ENCODE data around the gene DISP2. TPM values are rescaled to one million over a fixed set of nuclear protein-coding genes. Genes with fewer than 3 reads are reported as not detected.

DISP2 gene
- total and polyA plus RNA-seq, 2 experiments from 2014 or later: 1.3 to 2.2 TPM

- H3K27ac Mint-ChIP-seq: no peak overlapping the region
- no peak overlapping the region for H3K4me2 ChIP-seq
- peaks cover 15% of the 10 kb centered on the region for H3K27me3 Mint-ChIP-seq (ENCODE audit: insufficient read depth, low read depth, poor library complexity)
- peaks cover 17% of the 10 kb centered on the region; the same call in 1 of the 2 replicates for H3F3A ChIP-seq (replicated peaks; ENCODE audit: low read depth)
- no peak overlapping the region for H2AFZ ChIP-seq
- H3K4me3 Mint-ChIP-seq: no peak overlapping the region
- peaks cover 61% of the 10 kb centered on the region for H3K4me1 Mint-ChIP-seq
- H4K20me1 ChIP-seq (replicated peaks; ENCODE audit: insufficient read depth): peaks cover 10% of the 10 kb centered on the region
- DNase-seq (ENCODE audit: low spot score) (no peak), ATAC-seq (no peak)
- TF ChIP-seq CREB1 (CRISPR knock-in tag; IDR thresholded peaks at IDR 0.05; ENCODE audit: low read depth) (no peak), REST (IDR thresholded peaks at IDR 0.05; ENCODE audit: unreplicated experiment) (no peak), POLR2AphosphoS5 (IDR thresholded peaks at IDR 0.05; ENCODE audit: low read depth) (no peak), EZH2 (IDR thresholded peaks at IDR 0.05; ENCODE audit: low read depth, unreplicated experiment) (no peak), ZNF114 (CRISPR knock-in tag; IDR thresholded peaks at IDR 0.05) (no peak), ZNF331 (CRISPR knock-in tag; IDR thresholded peaks at IDR 0.05; ENCODE audit: low read depth) (no peak), NANOG (IDR thresholded peaks at IDR 0.05; ENCODE audit: borderline replicate concordance) (no peak), JUNB (IDR thresholded peaks at IDR 0.05; ENCODE audit: unreplicated experiment) (no peak), EZH2phosphoT487 (IDR thresholded peaks at IDR 0.05; ENCODE audit: unreplicated experiment) (no peak), STAT1 (IDR thresholded peaks at IDR 0.05; ENCODE audit: unreplicated experiment) (no peak)
- TF ChIP-seq, protein P1, sequence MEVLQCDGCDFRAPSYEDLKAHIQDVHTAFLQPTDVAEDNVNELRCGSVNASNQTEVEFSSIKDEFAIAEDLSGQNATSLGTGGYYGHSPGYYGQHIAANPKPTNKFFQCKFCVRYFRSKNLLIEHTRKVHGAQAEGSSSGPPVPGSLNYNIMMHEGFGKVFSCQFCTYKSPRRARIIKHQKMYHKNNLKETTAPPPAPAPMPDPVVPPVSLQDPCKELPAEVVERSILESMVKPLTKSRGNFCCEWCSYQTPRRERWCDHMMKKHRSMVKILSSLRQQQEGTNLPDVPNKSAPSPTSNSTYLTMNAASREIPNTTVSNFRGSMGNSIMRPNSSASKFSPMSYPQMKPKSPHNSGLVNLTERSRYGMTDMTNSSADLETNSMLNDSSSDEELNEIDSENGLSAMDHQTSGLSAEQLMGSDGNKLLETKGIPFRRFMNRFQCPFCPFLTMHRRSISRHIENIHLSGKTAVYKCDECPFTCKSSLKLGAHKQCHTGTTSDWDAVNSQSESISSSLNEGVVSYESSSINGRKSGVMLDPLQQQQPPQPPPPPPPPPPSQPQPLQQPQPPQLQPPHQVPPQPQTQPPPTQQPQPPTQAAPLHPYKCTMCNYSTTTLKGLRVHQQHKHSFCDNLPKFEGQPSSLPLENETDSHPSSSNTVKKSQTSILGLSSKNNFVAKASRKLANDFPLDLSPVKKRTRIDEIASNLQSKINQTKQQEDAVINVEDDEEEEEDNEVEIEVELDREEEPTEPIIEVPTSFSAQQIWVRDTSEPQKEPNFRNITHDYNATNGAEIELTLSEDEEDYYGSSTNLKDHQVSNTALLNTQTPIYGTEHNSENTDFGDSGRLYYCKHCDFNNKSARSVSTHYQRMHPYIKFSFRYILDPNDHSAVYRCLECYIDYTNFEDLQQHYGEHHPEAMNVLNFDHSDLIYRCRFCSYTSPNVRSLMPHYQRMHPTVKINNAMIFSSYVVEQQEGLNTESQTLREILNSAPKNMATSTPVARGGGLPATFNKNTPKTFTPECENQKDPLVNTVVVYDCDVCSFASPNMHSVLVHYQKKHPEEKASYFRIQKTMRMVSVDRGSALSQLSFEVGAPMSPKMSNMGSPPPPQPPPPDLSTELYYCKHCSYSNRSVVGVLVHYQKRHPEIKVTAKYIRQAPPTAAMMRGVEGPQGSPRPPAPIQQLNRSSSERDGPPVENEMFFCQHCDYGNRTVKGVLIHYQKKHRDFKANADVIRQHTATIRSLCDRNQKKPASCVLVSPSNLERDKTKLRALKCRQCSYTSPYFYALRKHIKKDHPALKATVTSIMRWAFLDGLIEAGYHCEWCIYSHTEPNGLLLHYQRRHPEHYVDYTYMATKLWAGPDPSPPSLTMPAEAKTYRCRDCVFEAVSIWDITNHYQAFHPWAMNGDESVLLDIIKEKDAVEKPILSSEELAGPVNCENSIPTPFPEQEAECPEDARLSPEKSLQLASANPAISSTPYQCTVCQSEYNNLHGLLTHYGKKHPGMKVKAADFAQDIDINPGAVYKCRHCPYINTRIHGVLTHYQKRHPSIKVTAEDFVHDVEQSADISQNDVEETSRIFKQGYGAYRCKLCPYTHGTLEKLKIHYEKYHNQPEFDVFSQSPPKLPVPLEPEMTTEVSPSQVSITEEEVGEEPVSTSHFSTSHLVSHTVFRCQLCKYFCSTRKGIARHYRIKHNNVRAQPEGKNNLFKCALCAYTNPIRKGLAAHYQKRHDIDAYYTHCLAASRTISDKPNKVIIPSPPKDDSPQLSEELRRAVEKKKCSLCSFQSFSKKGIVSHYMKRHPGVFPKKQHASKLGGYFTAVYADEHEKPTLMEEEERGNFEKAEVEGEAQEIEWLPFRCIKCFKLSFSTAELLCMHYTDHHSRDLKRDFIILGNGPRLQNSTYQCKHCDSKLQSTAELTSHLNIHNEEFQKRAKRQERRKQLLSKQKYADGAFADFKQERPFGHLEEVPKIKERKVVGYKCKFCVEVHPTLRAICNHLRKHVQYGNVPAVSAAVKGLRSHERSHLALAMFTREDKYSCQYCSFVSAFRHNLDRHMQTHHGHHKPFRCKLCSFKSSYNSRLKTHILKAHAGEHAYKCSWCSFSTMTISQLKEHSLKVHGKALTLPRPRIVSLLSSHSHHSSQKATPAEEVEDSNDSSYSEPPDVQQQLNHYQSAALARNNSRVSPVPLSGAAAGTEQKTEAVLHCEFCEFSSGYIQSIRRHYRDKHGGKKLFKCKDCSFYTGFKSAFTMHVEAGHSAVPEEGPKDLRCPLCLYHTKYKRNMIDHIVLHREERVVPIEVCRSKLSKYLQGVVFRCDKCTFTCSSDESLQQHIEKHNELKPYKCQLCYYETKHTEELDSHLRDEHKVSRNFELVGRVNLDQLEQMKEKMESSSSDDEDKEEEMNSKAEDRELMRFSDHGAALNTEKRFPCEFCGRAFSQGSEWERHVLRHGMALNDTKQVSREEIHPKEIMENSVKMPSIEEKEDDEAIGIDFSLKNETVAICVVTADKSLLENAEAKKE (CRISPR knock-in tag; IDR thresholded peaks at IDR 0.05): no peak
- TF ChIP-seq, protein P2, sequence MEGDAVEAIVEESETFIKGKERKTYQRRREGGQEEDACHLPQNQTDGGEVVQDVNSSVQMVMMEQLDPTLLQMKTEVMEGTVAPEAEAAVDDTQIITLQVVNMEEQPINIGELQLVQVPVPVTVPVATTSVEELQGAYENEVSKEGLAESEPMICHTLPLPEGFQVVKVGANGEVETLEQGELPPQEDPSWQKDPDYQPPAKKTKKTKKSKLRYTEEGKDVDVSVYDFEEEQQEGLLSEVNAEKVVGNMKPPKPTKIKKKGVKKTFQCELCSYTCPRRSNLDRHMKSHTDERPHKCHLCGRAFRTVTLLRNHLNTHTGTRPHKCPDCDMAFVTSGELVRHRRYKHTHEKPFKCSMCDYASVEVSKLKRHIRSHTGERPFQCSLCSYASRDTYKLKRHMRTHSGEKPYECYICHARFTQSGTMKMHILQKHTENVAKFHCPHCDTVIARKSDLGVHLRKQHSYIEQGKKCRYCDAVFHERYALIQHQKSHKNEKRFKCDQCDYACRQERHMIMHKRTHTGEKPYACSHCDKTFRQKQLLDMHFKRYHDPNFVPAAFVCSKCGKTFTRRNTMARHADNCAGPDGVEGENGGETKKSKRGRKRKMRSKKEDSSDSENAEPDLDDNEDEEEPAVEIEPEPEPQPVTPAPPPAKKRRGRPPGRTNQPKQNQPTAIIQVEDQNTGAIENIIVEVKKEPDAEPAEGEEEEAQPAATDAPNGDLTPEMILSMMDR (conservative IDR thresholded peaks at IDR 0.05; ENCODE audit: low read depth in 2 of 2): no peak
- TF ChIP-seq, protein P3, sequence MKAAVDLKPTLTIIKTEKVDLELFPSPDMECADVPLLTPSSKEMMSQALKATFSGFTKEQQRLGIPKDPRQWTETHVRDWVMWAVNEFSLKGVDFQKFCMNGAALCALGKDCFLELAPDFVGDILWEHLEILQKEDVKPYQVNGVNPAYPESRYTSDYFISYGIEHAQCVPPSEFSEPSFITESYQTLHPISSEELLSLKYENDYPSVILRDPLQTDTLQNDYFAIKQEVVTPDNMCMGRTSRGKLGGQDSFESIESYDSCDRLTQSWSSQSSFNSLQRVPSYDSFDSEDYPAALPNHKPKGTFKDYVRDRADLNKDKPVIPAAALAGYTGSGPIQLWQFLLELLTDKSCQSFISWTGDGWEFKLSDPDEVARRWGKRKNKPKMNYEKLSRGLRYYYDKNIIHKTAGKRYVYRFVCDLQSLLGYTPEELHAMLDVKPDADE (IDR thresholded peaks at IDR 0.05): no peak
- H3K27me3 ChIP-seq (ENCODE audit: insufficient read depth): peaks cover 10% of the 10 kb centered on the region
- no peak overlapping the region for H3K4me3 ChIP-seq
- H3K4me1 ChIP-seq (ENCODE audit: insufficient read depth): peaks cover 48% of the 10 kb centered on the region
- no peaks in the 10 kb centered on the region for H3K9me3 Mint-ChIP-seq
- H3K36me3 ChIP-seq (ENCODE audit: insufficient read depth): no peaks in the 10 kb centered on the region
- 0 out of 2 replicates have a peak, but pooled peaks cover 2% of the 10 kb centered on the region for H3K9me2 ChIP-seq (ENCODE audit: insufficient read depth)
- H3K27ac ChIP-seq (ENCODE audit: low read depth): no peak overlapping the region
- H3K79me2 ChIP-seq (replicated peaks; ENCODE audit: insufficient read depth): peaks cover 17% of the 10 kb centered on the region
- peaks cover 24% of the 10 kb centered on the region for H3K36me3 Mint-ChIP-seq (ENCODE audit: low read depth)
These were observed 28.2 kb upstream of the DISP2 start for GRCh38 chr15:40329804-40330203.

Data from GM23338 (cell line).